NAMALWA (cell line): ENCODE measurements around the gene GFRA1.

Experiments
- DNase-seq: peaks from one replicate; pipeline ENCODE4 v3.0.0-alpha.2; 2015; ENCODE audit warnings: low spot score

GFRA1 gene

GRCh38 chr10:116101616-116102315 lies 171.2 kb downstream of the GFRA1 start:
- no peak for DNase-seq

- DNase-seq, result no peak
Measured at GRCh38 chr10:116100984-116101383, 172.0 kb downstream of the GFRA1 start.

GRCh38 chr10:116099023-116099420 lies 174.0 kb downstream of the GFRA1 start:
- no peak for DNase-seq

GRCh38 chr10:116098411-116099022 lies 174.5 kb downstream of the GFRA1 start:
- no peak for DNase-seq

- no peak for DNase-seq
Measured at GRCh38 chr10:116097239-116097784, 175.7 kb downstream of the GFRA1 start.

GRCh38 chr10:116096526-116096925 lies 176.5 kb downstream of the GFRA1 start:
- DNase-seq, result no peak

- DNase-seq, result no peak
Measured at GRCh38 chr10:116094356-116094755, 178.7 kb downstream of the GFRA1 start.

- DNase-seq, result no peak
Measured at GRCh38 chr10:116093031-116093430, 180.0 kb downstream of the GFRA1 start.

- DNase-seq, result no peak
Measured at GRCh38 chr10:116088985-116089384, 184.0 kb downstream of the GFRA1 start.

GRCh38 chr10:116085323-116085722 lies 187.7 kb downstream of the GFRA1 start:
- DNase-seq, result no peak

- DNase-seq, result no peak
Measured at GRCh38 chr10:116084161-116084560, 188.8 kb downstream of the GFRA1 start.

GRCh38 chr10:116083226-116083762 lies 189.7 kb downstream of the GFRA1 start:
- no peak for DNase-seq

- no peak for DNase-seq
Measured at GRCh38 chr10:116082762-116083161, 190.2 kb downstream of the GFRA1 start.

- no peak for DNase-seq
Measured at GRCh38 chr10:116082206-116082605, 190.8 kb downstream of the GFRA1 start.

GRCh38 chr10:116080553-116080952 lies 192.5 kb downstream of the GFRA1 start:
- no peak for DNase-seq

GRCh38 chr10:116079355-116079754 lies 193.7 kb downstream of the GFRA1 start:
- DNase-seq, result no peak

- DNase-seq, result no peak
Measured at GRCh38 chr10:116076621-116077020, 196.4 kb downstream of the GFRA1 start.

- DNase-seq, result no peak
Measured at GRCh38 chr10:116073510-116073909, 199.5 kb downstream of the GFRA1 start.

- no peak for DNase-seq
Measured at GRCh38 chr10:116073001-116073400, 200.0 kb downstream of the GFRA1 start.

GRCh38 chr10:116071453-116072148 lies 201.4 kb downstream of the GFRA1 start:
- no peak for DNase-seq

GRCh38 chr10:116070743-116071320 lies 202.2 kb downstream of the GFRA1 start:
- no peak for DNase-seq

- DNase-seq, result no peak
Measured at GRCh38 chr10:116069856-116070255, 203.2 kb downstream of the GFRA1 start.
